Left ventricle myocardium inferior (tissue), 1 donor: Measurements from ENCODE around the gene HEG1. TPM values are rescaled to one million over a fixed set of nuclear protein-coding genes. Genes with fewer than 3 reads are reported as not detected.

Experiments used
- DNase-seq: peaks from one replicate; pipeline ENCODE4 v3.0.0-alpha.2; 2020
- H3K27ac ChIP-seq: fragments of 200-600 bp; replicated peaks from 2 replicates; pipeline ENCODE4 v1.8.0; 2021
- H3K27me3 ChIP-seq: fragments of 200-600 bp; 2 replicates; pipeline ENCODE4 v1.8.0; 2021; ENCODE audit warnings: low read depth
- H3K36me3 ChIP-seq: fragments of 200-600 bp; 2 replicates; pipeline ENCODE4 v1.8.0; 2021
- H3K4me1 ChIP-seq: fragments of 200-600 bp; 2 replicates; pipeline ENCODE4 v1.8.0; 2021
- H3K4me3 ChIP-seq: fragments of 200-600 bp; 2 replicates; pipeline ENCODE4 v1.8.0; 2021; ENCODE audit warnings: mild to moderate bottlenecking, moderate library complexity
- H3K9me3 ChIP-seq: fragments of 200-600 bp; replicated peaks from 2 replicates; pipeline ENCODE4 v1.8.0; 2021
- intact Hi-C: fragments of 100-400 bp; cut with micrococcal nuclease; formaldehyde crosslinking; loops from one replicate; pipeline ENCODE4 v1.11.0; 2022
- total RNA-seq: library from RNA; stranded (reverse); fragmentation: NEBNext Ultra II Directional; extraction: Animal tissue kit (Norgen Biotek cat#: 25700); gene quantifications from one replicate; pipeline ENCODE4 v1.2.1, GENCODE V29; 2021
- TF ChIP-seq, protein P1 (sequence below): fragments of 200-600 bp; IDR thresholded peaks from 2 replicates; pipeline ENCODE4 v1.8.0; 2021; ENCODE audit warnings: antibody characterized with exemption, mild to moderate bottlenecking, borderline replicate concordance
- donor health status: DM: no; HTN: yes; CAD: no; lungs with severe emphysema.

HEG1 gene
- total RNA-seq, 1 donor from 2014 or later, result 105 TPM

DNA sequence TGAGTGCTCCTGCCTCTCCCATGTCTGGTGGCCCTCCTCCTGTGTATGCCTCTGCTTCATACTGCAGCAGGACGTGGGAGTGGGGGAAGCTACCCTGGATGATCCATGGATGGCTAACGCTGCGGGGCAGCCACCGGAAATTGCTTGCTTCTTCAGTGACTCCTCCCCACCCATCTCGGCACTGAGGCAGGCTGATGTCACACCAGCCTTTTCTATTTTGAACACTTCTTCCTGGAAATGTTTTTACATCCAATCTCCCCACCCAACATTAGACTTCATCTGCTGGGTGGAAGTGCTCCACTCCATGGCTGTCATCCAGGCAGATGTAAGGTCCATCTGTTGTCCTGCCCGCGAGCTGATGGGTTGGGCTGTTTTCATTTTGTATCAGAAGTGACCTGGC is 62.3 kb downstream of the HEG1 start:
- TF ChIP-seq, protein P1, sequence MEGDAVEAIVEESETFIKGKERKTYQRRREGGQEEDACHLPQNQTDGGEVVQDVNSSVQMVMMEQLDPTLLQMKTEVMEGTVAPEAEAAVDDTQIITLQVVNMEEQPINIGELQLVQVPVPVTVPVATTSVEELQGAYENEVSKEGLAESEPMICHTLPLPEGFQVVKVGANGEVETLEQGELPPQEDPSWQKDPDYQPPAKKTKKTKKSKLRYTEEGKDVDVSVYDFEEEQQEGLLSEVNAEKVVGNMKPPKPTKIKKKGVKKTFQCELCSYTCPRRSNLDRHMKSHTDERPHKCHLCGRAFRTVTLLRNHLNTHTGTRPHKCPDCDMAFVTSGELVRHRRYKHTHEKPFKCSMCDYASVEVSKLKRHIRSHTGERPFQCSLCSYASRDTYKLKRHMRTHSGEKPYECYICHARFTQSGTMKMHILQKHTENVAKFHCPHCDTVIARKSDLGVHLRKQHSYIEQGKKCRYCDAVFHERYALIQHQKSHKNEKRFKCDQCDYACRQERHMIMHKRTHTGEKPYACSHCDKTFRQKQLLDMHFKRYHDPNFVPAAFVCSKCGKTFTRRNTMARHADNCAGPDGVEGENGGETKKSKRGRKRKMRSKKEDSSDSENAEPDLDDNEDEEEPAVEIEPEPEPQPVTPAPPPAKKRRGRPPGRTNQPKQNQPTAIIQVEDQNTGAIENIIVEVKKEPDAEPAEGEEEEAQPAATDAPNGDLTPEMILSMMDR, result no peak
- Histone ChIP-seq H3K36me3 (peaks cover 91% of the 10 kb centered on the region), H3K9me3 (no peaks in the 10 kb centered on the region), H3K4me3 (peak overlapping the region; percentile 9), H3K4me1 (peaks cover 58% of the 10 kb centered on the region), H3K27ac (peak overlapping the region; percentile 69), H3K27me3 (no peaks in the 10 kb centered on the region)
- DNase-seq, result peak; percentile 64
- intact Hi-C loops, result loop anchor here (10.0 kb wide), 2 partner anchors 61 to 441 kb away; partner anchors contain the start of gene HEG1

DNA sequence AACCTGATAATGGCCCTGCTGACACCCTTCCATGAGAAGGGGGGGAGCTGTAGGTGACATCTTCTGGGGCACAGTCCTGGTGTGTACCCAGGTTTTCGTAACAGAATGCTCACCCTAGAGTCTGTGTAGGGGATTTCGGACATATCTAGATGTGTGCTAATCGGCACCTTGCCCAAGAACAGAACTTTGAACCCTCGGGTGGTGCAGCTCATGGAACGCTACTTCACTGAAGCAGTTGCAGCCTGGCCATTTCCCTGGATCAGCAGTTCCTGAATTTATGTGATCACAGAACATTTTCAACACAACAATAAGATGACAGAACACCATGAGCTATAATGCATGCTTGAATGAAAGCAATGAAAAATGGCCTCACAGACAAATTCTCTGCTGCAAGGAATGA is 63.8 kb downstream of the HEG1 start:
- TF ChIP-seq, protein P1, result no peak
- Histone ChIP-seq H3K36me3 (peaks cover 85% of the 10 kb centered on the region), H3K4me1 (peaks cover 48% of the 10 kb centered on the region), H3K9me3 (no peaks in the 10 kb centered on the region), H3K27ac (peak overlapping the region; percentile 7), H3K27me3 (no peaks in the 10 kb centered on the region), H3K4me3 (no peak overlapping the region)
- intact Hi-C loops, result loop anchor here (10.0 kb wide), 2 partner anchors 63 to 443 kb away; partner anchors contain the start of gene HEG1
- no peak for DNase-seq

DNA sequence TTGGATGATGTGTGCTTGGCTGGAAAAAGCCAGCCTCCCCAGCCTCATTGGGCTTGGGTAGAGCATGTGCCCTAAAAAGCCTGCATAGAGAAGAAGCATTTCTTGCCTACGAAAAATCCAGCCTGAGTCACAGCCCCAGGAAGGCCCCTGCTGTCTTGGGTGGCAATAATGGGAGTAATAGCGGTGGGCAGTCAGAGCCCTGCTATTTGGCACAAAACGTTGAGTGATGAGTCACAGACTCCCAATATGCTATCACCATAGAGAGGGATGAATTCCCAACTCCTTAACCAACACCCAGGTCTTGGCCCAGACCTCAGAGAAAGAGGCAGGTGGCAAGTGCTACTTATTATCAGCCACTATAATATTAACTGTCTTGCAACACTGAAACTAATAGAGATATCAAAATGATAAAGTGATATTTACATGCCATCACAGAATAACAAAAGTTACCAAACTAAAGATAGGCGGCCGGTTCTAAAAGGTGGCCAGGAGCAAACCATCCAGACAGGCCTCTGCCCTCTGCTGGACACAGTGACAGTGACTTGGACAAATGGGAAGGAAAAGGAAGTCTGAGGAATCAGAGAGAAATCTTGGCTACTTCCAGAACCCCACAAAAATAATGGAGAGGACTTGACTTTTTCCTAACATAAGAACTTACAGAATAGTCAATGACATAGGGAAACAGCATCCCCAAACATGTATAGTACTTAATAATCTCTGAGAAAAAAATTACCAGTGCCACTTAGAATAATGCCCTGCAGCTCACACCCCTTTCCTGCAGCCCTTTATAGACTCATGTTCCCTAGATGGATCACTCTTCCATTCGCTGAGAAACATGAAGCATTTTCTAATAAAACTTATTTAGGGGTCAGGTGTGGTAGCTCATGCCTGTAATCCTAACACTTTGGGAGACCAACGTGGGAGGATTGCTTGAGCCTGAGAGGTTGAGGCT is 69.3 kb downstream of the HEG1 start:
- peaks cover 73% of the 10 kb centered on the region for H3K36me3 ChIP-seq
- intact Hi-C loops, result no loop called here
- no peak for DNase-seq

DNA sequence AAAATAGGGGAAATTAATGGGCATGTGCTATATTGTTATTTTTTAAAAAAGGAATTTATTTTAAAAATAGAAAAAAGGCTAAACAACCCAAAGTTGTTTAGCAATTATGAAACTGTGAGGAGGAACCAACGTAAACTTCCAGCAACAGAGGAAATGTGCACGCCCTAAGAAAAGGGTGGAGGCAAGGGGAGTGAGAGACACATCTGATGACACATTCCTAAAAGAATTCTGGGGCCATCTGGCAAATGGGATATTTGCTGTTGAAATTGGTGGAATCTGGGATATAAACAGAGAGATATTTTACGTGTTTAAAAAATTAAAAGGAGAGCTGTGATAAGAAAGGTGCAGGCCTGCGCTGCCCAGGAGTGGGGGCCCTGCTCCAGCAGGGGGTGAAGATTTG is 70.4 kb downstream of the HEG1 start:
- no peaks in the 10 kb centered on the region for H3K9me3 ChIP-seq
- H3K4me3 ChIP-seq, result no peak overlapping the region
- peaks cover 47% of the 10 kb centered on the region for H3K4me1 ChIP-seq
- intact Hi-C loops, result no loop called here
- H3K27me3 ChIP-seq, result no peaks in the 10 kb centered on the region
- TF ChIP-seq, protein P1, result no peak
- peak overlapping the region; percentile 80 for H3K27ac ChIP-seq
- DNase-seq, result no peak
- H3K36me3 ChIP-seq, result peaks cover 68% of the 10 kb centered on the region

More for the DNA sequence above, 69.3 kb downstream of the HEG1 start:
- Histone ChIP-seq H3K27ac (peak overlapping the region; percentile 80), H3K4me3 (no peak overlapping the region), H3K27me3 (no peaks in the 10 kb centered on the region), H3K4me1 (peaks cover 47% of the 10 kb centered on the region), H3K9me3 (no peaks in the 10 kb centered on the region)
- TF ChIP-seq, protein P1, result peak; percentile 59

DNA sequence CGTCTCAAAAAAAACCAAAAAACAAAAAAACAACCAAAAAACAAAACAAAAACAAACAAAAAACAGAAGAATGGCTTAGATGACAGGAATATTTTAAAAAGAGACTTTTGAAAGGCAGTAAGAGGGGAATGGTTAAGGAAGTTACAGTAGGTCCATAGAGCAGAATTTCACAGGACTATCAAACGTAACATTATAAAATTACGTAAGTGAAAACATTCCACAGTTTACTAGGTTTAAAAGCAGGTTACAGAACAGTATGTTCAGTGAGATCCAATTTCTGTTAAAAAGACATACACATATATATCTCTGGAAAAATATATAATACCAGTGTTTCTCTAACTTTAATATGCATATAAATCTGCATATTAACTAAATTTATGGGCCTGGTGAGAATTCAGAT is 71.0 kb downstream of the HEG1 start:
- intact Hi-C loops, result no loop called here
- no peaks in the 10 kb centered on the region for H3K9me3 ChIP-seq

More for the DNA sequence above, 71.0 kb downstream of the HEG1 start:
- Histone ChIP-seq H3K36me3 (peaks cover 68% of the 10 kb centered on the region), H3K27me3 (no peaks in the 10 kb centered on the region), H3K4me1 (peaks cover 47% of the 10 kb centered on the region), H3K27ac (peak overlapping the region; percentile 80), H3K4me3 (no peak overlapping the region)
- TF ChIP-seq, protein P1, result no peak
- no peak for DNase-seq
